ENCODE results near the gene PALLD.

GRCh38 chr4:168549143-168549542, 52.3 kb downstream of the PALLD start:
- TF ChIP-seq CTCF (IDR thresholded peaks at IDR 0.05; ENCODE audit: low read depth, low read length) (no peak), MYC (IDR thresholded peaks at IDR 0.05; ENCODE audit: low read depth, low read length) (no peak), MAX (IDR thresholded peaks at IDR 0.05; ENCODE audit: low read depth, low read length) (no peak), POLR2A (IDR thresholded peaks at IDR 0.05; ENCODE audit: extremely low read depth, insufficient read length) (no peak)
